Hepatic stellate cell (primary cell): ENCODE measurements around the gene INPP4B.
"Not testable (repeated sequence)": the region's sequence is repeated elsewhere in the genome, so short reads cannot be mapped to it uniquely, and the experiment has no call there.

ENCODE experiments used
- DNase-seq: peaks from one replicate; pipeline ENCODE4 v3.0.0; 2011; ENCODE audit warnings: low spot score

The INPP4B gene

DNA sequence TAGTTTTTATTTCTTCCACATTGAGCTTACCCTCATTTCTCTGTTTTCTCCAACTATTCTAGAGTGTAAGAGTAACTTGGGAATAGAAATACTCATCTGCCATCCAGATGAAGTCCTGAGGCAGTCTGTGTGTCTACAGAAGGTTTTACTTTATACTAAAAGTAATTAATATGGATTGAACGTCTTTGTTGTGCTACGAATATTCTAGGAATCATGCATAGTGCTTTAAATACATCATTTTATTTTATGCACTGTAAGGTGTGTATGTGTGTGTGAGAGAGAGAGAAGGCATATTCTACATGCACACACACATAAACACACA is 305.7 kb downstream of the INPP4B start:
- no peak for DNase-seq

DNA sequence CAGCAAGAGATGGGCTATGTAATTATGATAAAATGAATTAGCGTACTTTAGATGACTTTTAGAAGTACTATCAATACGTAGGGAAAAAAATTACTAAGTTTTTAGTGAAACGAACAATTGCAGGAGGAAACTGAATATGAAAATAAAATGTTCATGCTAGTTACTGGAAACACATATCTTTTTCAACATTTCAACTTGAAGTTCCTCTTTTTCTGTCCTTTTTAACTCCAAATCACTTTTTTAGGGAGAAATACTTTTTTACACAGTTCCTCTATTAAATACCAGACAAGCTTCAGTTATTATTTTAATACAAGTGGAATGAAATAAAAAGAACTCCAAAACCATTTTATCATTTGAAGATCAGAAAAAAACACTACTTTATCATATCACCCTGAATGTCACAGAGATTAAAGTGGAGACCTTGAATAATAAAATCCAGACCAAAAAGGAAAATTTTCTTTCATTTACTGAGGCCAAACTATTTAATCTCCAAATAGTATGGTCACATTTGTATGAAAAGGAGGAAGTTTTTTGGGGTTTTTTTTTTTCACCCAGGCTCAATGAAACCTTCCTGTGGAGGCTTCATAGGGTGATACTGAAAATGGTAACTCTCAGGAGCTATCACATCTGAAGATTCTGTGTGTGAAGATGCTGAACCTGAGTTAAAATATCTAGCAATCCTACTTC is 306.2 kb downstream of the INPP4B start:
- no peak for DNase-seq

DNA sequence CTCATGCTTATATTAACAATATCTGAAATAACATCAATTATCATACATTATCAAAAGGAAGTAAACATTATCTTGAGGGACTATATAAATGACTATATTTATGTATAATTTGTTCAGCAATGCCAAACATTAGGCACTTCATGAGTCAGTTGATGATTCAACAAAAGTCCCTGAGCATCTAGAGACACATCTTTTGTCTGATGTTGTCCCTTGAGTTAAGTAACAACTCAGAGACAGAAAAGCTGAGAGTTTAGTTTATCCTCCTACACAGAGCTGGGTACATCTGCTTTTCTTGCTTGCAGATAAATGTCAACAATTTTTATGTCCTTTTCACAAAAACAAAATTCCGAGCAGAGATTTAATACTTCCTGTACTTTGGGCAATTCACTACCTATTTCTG is 311.1 kb downstream of the INPP4B start:
- peak; percentile 4 for DNase-seq

DNA sequence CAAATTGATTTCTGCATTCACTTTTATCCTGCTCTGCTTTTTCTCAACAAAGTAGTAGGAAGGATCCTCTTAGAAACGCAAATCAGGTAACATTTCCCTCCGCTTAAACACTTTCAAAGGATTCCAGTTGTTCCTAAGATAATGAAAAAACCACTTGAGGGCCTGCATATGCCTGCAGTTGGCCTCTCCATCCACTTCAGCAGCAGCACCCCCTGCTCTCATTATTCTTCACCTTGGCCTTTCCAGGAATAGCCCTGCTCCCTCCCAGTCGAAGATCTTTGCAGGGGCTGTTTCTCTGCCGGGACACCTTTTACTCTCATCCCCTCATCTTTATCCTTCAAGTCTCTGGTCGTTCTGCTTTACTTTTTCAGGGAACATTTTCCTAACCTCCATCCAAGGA is 314.0 kb downstream of the INPP4B start:
- DNase-seq = no peak

DNA sequence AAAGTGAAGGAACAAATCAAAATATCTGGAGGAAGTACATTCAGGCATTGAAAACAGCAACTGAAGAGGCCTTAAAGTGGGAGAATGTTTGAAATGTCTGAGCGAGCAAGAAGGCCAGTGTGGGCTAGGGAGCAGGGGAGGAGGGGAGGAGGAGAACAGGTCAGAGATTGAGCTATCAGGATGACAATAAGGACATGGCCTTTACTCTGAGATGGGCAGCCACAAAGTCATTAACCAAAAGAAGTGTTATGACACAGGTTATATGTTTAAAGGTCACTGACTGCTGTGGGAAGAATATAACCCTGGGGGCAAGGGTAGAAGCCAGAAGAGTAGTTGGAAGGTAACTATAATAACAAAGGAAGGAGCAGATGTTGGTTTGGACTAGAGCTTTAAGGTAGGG is 315.4 kb downstream of the INPP4B start:
- no peak for DNase-seq

DNA sequence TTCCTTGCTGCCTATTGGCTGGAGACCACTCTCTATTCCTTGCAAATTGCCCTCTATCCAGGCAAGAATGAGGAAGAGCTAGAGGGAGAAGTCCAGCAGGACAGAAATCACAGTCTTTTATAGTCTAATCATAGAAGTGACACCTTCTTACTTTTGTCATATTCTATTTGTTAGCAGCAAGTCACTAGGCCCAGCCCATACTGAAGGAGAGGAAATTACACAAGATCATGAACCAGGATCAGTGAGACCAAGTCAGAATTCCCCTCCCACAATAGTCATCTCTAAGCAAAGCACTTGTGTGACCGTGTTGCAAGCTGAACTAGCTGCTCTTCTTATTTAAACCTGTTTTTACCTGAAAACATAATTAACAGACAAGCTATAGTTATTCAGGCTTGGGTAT is 317.7 kb downstream of the INPP4B start:
- DNase-seq = no peak

DNA sequence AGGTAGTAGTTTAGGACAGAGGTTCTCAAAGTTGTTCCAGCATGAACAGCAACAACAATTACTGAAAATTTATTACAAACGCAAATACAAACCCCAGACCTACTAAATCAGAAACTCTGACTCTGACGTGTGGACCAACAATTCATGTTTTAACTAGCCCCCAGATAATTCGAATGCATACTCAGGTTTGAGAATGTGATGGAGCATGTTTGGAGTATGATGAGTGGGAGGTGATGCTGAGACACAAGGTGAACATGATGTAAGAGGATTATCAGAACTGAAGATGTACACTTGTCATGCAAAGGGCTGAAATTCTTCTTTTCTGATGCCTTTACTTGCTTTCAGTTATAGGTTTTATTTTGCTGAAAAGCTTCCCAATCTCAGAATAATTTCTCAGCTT is 323.0 kb downstream of the INPP4B start:
- DNase-seq = no peak

DNA sequence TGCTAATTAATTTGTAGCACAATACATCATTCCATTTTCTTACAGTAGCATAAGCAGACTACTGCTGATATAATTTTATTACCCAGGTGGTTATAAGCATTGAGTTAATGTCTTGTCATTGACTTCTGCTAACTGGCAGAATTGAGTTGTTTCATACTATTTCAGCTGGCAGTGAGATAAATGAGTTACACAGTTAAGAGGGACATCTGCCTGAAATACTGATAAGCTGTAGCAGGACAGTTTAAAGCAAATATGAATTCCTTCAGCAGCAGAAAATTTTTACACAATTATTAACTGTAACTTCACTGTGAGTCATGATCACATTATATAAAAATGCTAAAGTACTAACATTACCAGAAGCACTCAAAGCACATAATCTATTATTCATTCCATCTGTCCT is 326.8 kb downstream of the INPP4B start:
- DNase-seq = no peak

DNA sequence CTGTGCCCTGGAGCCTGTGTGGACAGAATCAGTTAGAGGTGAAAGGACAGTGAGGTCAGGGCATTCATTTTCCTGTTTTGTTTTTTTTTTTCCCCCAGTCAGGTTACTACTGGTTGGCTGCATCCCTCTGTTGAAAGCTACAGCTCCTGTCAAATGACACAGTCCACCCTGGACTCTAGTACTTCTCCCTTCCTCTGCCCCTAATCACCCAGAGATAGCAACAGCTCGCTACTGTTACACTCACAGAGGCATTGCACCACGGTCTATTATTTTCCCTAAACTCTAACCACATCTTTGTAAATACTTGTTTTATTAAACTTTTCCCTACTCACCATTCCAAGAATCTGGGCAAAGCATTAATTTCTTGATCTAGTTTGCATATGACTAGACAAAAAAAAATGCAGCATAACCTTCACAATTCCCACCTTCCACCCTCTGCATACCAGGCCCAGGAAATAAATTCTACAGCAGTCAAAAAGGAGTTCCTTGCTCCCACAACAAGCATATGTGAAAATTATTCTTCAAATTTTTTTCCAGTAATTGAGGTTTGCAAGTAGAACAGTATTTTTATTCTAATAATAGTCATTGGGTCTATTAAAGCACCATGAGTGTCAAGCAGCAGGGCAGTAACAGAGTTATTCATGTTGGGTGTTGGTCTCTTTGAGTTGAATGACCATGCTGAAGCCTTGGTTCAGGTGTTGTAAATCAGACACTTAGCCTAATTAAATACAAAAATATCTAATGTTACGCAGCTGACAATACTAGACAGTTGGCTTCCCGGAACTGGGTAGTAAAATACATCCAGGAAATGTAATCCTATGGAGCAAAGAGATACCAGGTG is 329.2 kb downstream of the INPP4B start:
- no peak for DNase-seq

DNA sequence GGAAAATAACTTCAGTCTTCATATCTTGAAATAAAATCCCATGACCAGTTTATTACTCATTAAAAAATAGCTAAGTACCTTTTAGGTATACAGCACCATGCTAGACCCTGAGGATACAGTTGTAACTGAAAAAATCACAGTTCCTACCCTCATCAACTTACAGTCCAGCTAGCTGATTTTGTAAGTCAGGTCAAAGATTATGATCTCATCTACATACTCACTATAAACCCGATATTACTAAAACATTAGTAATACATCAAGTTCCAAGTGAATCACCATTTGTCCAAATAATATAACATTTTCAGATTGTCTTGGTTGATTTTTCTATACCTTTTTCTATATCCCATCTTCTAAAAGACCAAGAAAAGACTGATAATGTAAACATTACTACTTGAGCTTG is 333.9 kb downstream of the INPP4B start:
- no peak for DNase-seq

DNA sequence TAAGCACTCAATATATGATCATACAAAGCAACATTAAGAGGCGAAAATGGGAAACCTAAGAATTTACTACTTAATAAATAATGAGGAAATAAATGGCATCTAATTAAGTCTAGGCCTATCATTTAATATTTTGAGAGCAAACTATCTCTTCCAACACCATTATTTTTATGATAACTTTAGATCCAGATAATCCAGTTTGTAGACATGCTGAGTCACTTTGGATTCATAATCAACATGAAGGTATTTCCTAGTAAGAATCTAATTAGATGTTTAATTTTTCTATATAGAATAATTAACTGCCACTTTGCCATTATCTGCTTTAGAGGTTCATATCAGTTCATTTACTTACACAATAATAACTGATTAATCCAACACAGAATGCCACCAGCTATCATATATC is 336.2 kb downstream of the INPP4B start:
- no peak for DNase-seq

DNA sequence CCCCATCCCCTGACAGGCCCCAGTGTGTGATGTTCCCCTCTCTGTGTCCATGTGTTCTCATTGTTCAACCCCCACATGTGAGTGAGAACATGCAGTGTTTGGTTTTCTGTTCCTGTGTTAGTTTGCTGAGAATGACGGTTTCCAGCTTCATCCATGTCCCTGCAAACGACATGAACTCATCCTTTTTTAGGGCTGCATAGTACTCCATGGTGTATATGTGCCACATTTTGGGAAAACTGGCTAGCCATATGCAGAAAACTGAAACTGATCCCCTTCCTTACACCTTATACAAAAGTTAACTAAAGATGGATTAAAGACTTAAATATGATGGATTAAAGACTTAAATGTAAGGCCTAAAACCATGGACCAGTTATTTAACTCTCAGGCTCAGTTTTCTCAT is 336.7 kb downstream of the INPP4B start:
- DNase-seq = not testable (repeated sequence)

DNA sequence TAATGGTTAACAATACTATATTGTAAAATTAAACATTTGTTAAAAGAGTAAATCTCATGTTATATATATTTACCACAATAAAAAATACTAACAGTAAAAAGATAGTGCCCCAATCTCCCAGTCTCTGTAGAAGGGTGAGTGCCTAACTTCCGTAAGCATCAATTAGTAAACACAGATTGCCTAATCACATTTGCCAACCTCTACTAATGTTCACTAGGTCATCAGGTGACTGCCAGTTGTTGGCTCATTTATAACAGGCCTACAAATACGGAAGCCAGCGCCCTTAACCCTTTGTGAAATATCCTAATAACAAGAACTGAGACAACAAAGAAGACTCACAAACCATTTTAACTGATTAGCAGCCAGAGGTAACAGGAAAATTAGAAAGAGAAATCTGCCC is 345.1 kb downstream of the INPP4B start:
- no peak for DNase-seq

DNA sequence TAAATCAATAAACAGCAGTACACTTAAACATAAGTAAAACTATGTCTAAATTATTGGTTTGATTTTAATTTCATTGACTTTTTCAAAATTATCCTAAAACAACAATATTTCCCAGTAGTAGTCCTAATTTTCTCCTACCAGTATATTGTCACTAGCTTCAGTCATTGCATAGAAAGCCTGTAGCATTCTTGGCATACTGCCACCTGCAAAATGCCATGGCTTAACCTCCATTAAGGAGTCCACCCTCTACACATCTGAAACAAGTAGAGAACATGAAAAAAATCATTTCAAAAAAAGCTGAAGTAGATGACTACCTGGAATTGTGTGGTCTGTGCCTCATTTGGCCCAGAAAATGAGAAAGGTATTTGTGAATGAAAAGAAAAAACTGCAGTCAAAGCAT is 348.5 kb downstream of the INPP4B start:
- no peak for DNase-seq

DNA sequence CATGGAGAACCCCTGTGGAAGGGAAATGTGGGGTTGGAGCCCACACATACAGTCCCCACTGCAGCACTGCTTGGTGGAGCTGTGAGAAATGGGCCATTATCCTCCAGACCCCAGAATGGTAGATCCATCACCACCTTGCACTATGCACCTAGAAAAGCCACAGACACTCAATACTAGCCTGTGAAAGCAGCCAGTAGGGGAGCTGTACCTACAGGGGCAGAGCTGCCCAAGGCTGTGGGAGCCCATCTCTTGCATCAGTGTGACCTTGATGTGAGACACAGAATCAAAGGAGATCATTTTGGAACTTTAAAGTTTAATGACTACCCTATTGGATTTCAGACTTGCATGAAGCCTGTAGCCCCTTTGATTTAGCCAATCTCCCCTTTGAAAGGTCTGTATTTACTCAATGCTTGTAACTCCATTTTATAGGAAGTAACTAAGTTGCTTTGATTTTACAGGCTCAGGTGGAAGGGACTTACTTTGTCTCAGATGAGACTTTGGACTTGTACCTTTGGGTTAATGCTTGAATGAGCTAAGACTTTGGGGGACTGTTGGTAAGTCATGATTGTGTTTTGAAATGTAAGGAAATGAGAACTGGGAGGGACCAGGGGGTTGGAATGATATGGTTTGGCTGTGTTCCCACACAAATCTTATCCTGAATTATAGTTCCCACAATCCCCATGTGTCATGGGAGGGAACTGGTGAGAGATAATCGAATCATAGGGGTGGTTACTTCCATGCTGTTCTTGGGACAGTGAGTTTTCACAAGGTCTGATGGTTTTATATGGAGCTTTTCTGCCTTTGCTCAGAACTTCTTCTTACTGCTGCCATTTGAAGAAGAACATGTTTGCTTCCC is 352.6 kb downstream of the INPP4B start:
- no peak for DNase-seq

DNA sequence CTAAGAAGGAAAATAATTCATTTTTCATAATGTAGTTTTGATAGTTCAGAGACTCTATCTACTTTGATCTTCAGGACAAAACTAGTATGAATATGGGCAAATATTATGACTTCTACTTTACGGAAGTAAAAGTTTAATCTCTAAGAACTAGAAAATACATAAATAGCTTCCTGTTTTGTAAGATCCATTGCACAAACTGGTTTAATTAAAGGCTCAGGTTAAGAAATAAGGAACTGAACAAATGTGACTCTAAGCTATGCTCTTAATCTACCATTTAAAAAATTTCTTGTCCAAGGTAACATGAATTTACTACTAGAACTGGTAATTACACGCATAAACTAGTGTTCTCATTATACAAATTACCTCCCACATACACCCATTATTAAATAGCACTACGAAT is 360.6 kb downstream of the INPP4B start:
- DNase-seq = no peak

DNA sequence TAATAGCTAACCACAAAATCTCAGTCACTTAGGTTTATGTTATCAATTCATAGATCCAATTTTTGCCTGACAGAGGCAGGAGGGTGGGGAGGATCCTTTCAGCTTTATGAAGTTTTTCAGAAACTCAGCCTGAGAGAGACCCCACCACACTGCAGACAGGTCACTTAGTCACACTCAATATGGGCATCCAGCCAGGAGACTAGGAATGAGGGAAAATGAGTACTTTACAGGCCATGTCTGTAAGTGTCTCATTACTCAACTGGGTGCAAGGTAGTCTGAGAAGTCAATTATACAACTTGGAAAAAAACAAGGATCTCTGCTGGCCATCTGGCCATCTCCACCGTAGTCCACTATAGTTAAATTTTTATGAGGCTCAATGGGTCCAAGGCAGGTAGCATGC is 365.9 kb downstream of the INPP4B start:
- DNase-seq = no peak

DNA sequence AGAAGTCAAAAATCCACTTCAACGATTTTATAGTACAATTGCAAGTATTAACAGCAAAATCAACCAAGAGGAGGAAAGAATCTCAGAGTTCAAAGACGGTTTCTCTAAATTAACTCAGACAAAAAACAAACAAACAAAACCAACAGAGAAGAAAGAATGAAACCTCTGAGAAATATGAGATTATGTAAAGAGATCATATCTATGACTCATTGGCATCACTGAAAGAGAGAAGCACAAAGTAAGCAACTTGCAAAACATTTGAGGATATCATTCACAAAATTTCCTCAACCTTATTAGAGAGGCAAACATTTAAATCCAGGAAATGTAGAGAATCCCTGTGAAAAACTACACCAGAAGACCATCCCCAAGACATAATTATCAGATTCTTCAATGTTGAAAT is 370.4 kb downstream of the INPP4B start:
- no peak for DNase-seq

DNA sequence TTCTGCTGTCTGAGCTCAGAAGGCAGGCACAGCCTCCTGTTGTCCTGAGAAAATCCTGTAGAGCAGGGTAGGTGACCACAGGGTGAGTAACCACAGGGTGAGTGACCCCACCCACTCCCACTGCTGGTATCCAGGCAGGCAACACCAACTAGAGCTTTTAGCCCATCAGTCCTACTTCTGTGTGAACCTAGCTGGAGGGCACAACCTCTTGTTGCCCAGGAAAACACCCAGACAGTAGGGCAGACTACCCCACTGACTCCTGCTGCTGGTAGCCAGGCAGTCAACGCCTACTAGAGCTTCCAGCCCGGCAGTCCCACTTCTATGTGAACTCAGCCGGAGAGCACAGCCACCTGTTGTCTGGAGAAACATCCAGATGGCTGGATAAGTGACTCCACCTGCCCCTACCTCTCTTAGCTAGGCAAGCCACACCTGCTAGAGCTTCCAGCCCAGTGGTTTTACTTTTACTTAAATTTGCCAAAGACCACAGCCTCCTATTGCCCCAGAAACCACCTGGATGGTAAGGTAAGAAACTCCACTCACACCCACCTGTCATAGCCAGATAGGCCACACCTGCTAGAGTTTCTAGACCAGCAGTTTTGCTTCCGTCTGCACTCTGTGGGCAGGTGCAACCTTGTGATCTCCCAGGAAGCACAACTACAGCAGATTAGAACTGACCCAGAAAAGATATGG is 371.6 kb downstream of the INPP4B start:
- DNase-seq = no peak

DNA sequence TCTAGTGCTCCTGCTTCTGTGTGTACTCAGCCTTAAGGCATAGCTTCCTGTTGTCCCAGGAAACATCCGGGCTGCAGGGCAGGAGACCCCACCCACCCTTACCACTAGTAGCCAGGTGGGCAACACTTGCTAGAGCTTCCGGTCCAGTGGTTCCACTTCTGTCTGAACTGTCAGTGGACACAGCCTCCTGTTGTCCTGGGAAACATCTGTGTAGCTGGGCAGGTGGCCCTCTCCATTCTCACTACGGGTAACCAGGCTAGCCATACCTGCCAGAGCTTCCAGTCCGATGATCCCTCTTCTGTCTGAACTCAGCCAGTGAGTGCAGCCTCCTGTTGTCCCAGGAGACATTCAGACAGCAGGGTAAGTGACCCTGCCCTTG is 372.2 kb downstream of the INPP4B start:
- no peak for DNase-seq

DNA sequence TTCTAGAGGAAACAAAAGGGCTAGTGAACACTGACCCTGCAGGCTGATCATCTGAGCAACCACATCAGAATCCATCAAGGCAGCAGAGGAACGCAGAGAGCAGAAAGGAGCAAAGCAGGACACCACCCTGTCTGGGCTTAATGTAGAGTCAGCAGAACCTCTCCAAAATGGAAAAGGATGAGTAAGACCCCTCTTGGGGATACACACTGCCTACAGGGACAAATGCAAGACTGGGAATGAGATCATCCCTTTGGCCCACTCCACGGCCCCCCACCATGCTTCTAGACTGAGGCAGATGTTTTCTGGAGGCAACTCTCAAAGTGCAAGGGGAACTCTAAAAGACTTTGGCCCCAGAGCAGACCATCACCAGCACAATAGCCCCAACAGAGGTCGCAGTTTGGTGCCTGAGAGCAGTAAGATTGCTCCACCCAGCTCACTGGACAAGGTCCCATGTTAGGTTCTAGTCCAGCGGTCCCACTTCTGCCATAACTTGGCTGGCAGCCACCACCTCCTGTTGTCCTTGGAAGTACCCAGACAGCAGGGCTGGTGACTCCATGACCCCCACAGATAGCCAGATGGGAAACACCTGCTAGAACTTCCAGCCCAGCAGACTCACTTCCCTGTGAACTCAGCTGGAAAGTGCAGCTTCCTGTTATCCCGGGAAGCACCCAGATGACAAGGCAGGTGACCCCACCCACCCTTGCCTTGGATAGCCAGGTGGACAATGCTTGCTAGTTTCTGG is 372.7 kb downstream of the INPP4B start:
- no peak for DNase-seq

DNA sequence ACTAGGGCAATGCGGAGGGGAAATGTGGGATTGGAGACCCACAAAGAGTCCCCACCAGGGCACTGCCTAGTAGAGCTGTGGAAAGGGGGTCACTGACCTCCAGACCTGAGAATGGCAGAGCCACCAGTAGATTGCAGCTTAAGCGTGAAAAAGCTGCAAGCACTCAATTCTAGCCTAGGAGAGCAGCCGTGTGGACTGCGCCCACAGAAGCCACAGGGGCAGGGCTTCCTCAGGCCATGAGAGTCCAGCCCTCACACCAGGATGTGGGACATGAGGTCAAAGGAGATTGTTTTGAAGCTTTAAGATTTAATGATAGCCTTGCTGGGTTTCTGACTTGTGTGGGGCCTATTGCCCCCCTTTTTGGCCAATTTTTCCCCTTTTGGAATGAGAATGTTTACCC is 379.0 kb downstream of the INPP4B start:
- no peak for DNase-seq
